SU-DHL-6 (cell line): ENCODE measurements around the gene OR1J4.

Experiments
- EZH2phosphoT487 ChIP-seq: fragments of 200-600 bp; sonication (generic), shearing (Covaris generic); conservative IDR thresholded peaks from 2 replicates; pipeline ENCODE4 v1.6.1; 2018; ENCODE audit warnings: mild to moderate bottlenecking, antibody characterized with exemption, low read length, moderate library complexity, mixed read lengths
- TF ChIP-seq, protein P1 (sequence below): fragments of 200-600 bp; sonication (generic); IDR thresholded peaks from one replicate; pipeline ENCODE4 v1.5.1; 2017; ENCODE audit warnings: antibody characterized with exemption, mild to moderate bottlenecking, low read length, moderate library complexity; ENCODE audit not compliant: insufficient read depth, poor library complexity, severe bottlenecking

GRCh38 chr9:122518841-122519240 is at the start of gene OR1J4:
- TF ChIP-seq, protein P1, sequence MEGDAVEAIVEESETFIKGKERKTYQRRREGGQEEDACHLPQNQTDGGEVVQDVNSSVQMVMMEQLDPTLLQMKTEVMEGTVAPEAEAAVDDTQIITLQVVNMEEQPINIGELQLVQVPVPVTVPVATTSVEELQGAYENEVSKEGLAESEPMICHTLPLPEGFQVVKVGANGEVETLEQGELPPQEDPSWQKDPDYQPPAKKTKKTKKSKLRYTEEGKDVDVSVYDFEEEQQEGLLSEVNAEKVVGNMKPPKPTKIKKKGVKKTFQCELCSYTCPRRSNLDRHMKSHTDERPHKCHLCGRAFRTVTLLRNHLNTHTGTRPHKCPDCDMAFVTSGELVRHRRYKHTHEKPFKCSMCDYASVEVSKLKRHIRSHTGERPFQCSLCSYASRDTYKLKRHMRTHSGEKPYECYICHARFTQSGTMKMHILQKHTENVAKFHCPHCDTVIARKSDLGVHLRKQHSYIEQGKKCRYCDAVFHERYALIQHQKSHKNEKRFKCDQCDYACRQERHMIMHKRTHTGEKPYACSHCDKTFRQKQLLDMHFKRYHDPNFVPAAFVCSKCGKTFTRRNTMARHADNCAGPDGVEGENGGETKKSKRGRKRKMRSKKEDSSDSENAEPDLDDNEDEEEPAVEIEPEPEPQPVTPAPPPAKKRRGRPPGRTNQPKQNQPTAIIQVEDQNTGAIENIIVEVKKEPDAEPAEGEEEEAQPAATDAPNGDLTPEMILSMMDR: no peak
- TF ChIP-seq EZH2phosphoT487: no peak
